ENCODE data around the gene FFAR1.

DNA sequence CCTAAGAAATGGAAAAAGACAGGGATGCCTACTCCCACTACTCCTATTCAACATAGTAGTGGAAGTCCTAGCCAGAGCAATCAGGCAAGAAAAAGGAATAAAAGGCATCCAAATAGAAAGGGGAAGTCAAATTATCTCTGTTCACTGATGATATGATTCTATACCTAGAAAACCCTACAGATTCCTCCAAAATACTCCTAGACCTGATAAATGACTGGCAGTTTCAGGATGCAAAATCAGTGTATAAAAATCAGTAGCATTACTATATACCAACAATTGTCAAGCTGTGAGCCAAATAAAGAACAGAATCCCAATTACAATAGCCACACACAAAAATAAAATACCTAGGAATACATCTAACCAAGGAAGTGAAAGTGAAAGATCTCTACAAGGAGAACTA lies 21.8 kb downstream of the FFAR1 start:
- TF ChIP-seq, protein P1, sequence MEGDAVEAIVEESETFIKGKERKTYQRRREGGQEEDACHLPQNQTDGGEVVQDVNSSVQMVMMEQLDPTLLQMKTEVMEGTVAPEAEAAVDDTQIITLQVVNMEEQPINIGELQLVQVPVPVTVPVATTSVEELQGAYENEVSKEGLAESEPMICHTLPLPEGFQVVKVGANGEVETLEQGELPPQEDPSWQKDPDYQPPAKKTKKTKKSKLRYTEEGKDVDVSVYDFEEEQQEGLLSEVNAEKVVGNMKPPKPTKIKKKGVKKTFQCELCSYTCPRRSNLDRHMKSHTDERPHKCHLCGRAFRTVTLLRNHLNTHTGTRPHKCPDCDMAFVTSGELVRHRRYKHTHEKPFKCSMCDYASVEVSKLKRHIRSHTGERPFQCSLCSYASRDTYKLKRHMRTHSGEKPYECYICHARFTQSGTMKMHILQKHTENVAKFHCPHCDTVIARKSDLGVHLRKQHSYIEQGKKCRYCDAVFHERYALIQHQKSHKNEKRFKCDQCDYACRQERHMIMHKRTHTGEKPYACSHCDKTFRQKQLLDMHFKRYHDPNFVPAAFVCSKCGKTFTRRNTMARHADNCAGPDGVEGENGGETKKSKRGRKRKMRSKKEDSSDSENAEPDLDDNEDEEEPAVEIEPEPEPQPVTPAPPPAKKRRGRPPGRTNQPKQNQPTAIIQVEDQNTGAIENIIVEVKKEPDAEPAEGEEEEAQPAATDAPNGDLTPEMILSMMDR (optimal IDR thresholded peaks at IDR 0.05 in 1 of 3, IDR thresholded peaks at IDR 0.05 in 1 of 3, conservative IDR thresholded peaks at IDR 0.05 in 1 of 3; ENCODE audit: extremely low read depth in 1 of 3, insufficient read depth in 2 of 3, low read length in 3 of 3) = no peak
- no peak for TF ChIP-seq EZH2 (IDR thresholded peaks at IDR 0.05; ENCODE audit: low read length)

Measured in keratinocyte (primary cell).